ENCODE data around the gene SCCPDH.

DNA sequence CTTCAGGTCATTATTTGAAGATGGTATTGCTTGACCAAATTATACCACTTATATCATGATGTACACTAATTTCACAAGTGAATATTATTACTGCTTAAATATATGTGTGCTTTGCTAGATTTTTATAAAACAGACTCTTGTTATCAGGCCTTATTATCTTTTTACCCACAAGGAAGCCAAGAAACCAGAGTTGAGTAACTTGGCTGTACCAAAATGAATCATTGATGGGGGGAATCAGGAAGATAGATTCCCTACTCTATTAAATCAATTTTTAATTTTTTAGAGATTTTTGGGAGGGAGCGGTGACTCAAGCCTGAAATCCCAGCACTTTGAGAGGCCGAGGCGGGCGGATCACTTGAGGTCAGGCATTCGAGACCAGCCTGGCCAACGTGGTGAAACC is 16.0 kb upstream of the SCCPDH start:
- TF ChIP-seq, protein P1, sequence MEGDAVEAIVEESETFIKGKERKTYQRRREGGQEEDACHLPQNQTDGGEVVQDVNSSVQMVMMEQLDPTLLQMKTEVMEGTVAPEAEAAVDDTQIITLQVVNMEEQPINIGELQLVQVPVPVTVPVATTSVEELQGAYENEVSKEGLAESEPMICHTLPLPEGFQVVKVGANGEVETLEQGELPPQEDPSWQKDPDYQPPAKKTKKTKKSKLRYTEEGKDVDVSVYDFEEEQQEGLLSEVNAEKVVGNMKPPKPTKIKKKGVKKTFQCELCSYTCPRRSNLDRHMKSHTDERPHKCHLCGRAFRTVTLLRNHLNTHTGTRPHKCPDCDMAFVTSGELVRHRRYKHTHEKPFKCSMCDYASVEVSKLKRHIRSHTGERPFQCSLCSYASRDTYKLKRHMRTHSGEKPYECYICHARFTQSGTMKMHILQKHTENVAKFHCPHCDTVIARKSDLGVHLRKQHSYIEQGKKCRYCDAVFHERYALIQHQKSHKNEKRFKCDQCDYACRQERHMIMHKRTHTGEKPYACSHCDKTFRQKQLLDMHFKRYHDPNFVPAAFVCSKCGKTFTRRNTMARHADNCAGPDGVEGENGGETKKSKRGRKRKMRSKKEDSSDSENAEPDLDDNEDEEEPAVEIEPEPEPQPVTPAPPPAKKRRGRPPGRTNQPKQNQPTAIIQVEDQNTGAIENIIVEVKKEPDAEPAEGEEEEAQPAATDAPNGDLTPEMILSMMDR (IDR thresholded peaks at IDR 0.05): no peak
- TF ChIP-seq EP300 (IDR thresholded peaks at IDR 0.05; ENCODE audit: low read depth) (no peak), POLR2A (IDR thresholded peaks at IDR 0.05) (no peak), POLR2AphosphoS5 (IDR thresholded peaks at IDR 0.05) (no peak)
